Ramos (cell line): Measurements from ENCODE around the gene OR51B6.
"Not testable (repeated sequence)": the region's sequence is repeated elsewhere in the genome, so short reads cannot be mapped to it uniquely, and the experiment has no call there.

Source experiments
- in situ Hi-C: fragments of 300-500 bp; cut with MboI; formaldehyde crosslinking; loops from one replicate; pipeline ENCODE4 v1.14.3; 2022; ENCODE audit warnings: low sequenced_read_pairs; ENCODE audit not compliant: unreplicated experiment

OR51B6 gene

GRCh38 chr11:5363679-5364078, 12.4 kb downstream of the OR51B6 start:
- in situ Hi-C loops = no loop called here

DNA sequence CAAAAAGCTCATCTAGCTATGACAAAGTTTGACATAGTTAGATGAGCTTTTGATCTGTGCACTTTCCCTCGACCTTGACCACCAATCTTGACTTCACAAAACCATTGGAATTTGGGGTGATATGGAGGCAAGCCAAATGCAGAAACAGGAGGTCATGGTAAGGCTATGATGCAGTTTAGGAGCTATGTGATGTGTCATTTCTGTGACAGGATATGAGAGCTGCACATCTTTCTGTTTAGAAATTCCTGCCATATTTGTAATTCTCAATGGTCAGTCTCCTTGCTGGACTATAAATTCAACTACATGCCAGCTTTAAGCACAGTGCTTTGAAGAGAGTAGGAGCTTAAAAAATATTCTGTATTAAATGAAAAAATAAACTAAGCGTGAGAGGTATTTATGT, 12.9 kb downstream of the OR51B6 start:
- in situ Hi-C loops = no loop called here

DNA sequence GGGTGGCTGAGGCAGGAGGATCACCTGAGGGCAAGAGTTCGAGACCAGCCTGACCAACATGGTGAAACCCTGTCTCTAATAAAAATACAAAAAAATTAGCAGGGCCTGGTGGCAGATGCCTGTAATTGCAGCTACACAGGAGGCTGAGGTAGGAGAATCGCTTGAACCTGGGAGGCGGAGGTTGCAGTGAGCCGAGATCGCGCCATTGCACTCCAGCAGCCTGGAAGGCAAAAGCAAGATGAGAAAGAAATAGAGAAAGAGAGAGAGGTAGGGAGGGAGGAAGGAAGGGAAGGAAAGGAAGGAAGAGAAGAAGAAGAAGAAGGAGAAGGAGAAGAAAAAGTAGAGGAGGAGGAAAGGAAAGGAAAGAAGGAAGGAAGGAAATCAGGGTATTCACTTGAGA, 15.1 kb downstream of the OR51B6 start:
- in situ Hi-C loops = not testable (repeated sequence)

GRCh38 chr11:5366856-5367255, 15.5 kb downstream of the OR51B6 start:
- in situ Hi-C loops = no loop called here

- in situ Hi-C loops = no loop called here
Observed at GRCh38 chr11:5367448-5368074, 16.3 kb downstream of the OR51B6 start.

- in situ Hi-C loops = no loop called here
Observed at GRCh38 chr11:5368502-5369043, 17.3 kb downstream of the OR51B6 start.

GRCh38 chr11:5369789-5370188, 18.5 kb downstream of the OR51B6 start:
- in situ Hi-C loops = no loop called here

- in situ Hi-C loops = loop anchor here (25.0 kb wide), 1 partner anchor 744 kb away; the partner anchor contains the start of genes OR51D1 and OR51E1
Observed at GRCh38 chr11:5380740-5381342, 29.5 kb downstream of the OR51B6 start.

DNA sequence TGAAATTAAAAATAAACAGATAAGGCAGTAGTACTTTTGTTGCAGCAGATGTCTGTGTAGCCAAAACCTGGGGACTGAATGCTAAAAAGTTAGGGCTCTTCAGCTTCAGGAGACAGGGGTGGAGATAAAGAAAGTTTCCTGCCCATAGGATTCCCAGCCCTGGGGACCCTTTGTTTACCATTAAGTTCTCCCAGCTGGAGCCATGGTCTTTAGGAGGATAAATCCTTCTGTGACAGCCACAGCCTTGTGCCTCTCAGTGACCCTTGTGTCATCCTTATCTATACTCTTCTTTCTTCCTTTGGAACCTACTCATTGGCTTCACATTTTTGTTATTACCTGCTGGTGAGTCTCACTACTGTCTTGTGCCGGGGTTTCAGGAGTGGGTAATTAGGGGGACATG, 32.3 kb downstream of the OR51B6 start, which contains the start of gene OR51M1:
OR51M1 (plus strand) TSS at position 237 of the 400 bp plus-strand sequence. CDS start 5,587 bp downstream, outside the sequence.
- in situ Hi-C loops = loop anchor here (25.0 kb wide), 1 partner anchor 746 kb away; the partner anchor contains the start of genes OR51D1 and OR51E1

GRCh38 chr11:5384335-5384734, 33.0 kb downstream of the OR51B6 start:
- in situ Hi-C loops = loop anchor here (25.0 kb wide), 1 partner anchor 747 kb away; the partner anchor contains the start of genes OR51D1 and OR51E1

- in situ Hi-C loops = loop anchor here (25.0 kb wide), 1 partner anchor 753 kb away; the partner anchor contains the start of genes OR51D1 and OR51E1
Observed at GRCh38 chr11:5390210-5390609, 38.9 kb downstream of the OR51B6 start.

- in situ Hi-C loops = loop anchor here (25.0 kb wide), 1 partner anchor 757 kb away; the partner anchor contains the start of genes OR51D1 and OR51E1
Observed at GRCh38 chr11:5394091-5394490, 42.8 kb downstream of the OR51B6 start.

- in situ Hi-C loops = loop anchor here (25.0 kb wide), 1 partner anchor 762 kb away; the partner anchor contains the start of genes OR51D1 and OR51E1
Observed at GRCh38 chr11:5398936-5399335, 47.6 kb downstream of the OR51B6 start.
